Measurements from ENCODE around the gene KLHL20. TPM values are rescaled to one million over a fixed set of nuclear protein-coding genes. Genes with fewer than 3 reads are reported as not detected.
"Not testable (repeated sequence)": the region's sequence is repeated elsewhere in the genome, so short reads cannot be mapped to it uniquely, and the experiment has no call there.

KLHL20 gene
- total RNA-seq, 1 experiment from 2014 or later: 36.7 TPM

GRCh38 chr1:173768206-173768605, 53.4 kb downstream of the KLHL20 start:
- POLR2A ChIA-PET: interaction anchor here (0.8 kb wide), 1 partner anchor 53 kb away, joined by 3 read pairs; the partner anchor contains the start of gene KLHL20
- no peaks in the 10 kb centered on the region for H3K27me3 Mint-ChIP-seq (ENCODE audit: insufficient read depth, unreplicated experiment)
- peaks cover 45% of the 10 kb centered on the region for H3K36me3 Mint-ChIP-seq (ENCODE audit: insufficient read depth, unreplicated experiment)
- intact Hi-C loops (cut with micrococcal nuclease): no loop called here
- H3K4me3 Mint-ChIP-seq (ENCODE audit: unreplicated experiment): no peak overlapping the region
- TF ChIP-seq, protein P1, sequence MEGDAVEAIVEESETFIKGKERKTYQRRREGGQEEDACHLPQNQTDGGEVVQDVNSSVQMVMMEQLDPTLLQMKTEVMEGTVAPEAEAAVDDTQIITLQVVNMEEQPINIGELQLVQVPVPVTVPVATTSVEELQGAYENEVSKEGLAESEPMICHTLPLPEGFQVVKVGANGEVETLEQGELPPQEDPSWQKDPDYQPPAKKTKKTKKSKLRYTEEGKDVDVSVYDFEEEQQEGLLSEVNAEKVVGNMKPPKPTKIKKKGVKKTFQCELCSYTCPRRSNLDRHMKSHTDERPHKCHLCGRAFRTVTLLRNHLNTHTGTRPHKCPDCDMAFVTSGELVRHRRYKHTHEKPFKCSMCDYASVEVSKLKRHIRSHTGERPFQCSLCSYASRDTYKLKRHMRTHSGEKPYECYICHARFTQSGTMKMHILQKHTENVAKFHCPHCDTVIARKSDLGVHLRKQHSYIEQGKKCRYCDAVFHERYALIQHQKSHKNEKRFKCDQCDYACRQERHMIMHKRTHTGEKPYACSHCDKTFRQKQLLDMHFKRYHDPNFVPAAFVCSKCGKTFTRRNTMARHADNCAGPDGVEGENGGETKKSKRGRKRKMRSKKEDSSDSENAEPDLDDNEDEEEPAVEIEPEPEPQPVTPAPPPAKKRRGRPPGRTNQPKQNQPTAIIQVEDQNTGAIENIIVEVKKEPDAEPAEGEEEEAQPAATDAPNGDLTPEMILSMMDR (IDR thresholded peaks at IDR 0.05; ENCODE audit: unreplicated experiment): no peak
- no TSS peak for BruUV-seq (replicated peaks)
- no peaks in the 10 kb centered on the region for H3K9me3 Mint-ChIP-seq (ENCODE audit: unreplicated experiment)
- no peak for DNase-seq (ENCODE audit: unreplicated experiment)
- no peaks in the 10 kb centered on the region for H3K4me1 Mint-ChIP-seq (ENCODE audit: insufficient read depth, unreplicated experiment)
- CTCF ChIA-PET: no interaction called here
- no peak overlapping the region for H3K27ac Mint-ChIP-seq (ENCODE audit: low read depth, unreplicated experiment)

- H3K9me3 Mint-ChIP-seq (ENCODE audit: unreplicated experiment): no peaks in the 10 kb centered on the region
- intact Hi-C loops (cut with micrococcal nuclease): no loop called here
- peaks cover 42% of the 10 kb centered on the region for H3K36me3 Mint-ChIP-seq (ENCODE audit: insufficient read depth, unreplicated experiment)
- DNase-seq (ENCODE audit: unreplicated experiment): no peak
- H3K4me3 Mint-ChIP-seq (ENCODE audit: unreplicated experiment): no peak overlapping the region
- ChIA-PET POLR2A (interaction anchor here (0.7 kb wide), 1 partner anchor 47 kb away, joined by 3 read pairs; no protein-coding TSS in a partner anchor), CTCF (interaction anchor here (0.7 kb wide), 1 partner anchor 22 kb away, joined by 3 read pairs; no protein-coding TSS in a partner anchor)
- H3K27me3 Mint-ChIP-seq (ENCODE audit: insufficient read depth, unreplicated experiment): no peaks in the 10 kb centered on the region
- H3K4me1 Mint-ChIP-seq (ENCODE audit: insufficient read depth, unreplicated experiment): no peaks in the 10 kb centered on the region
- H3K27ac Mint-ChIP-seq (ENCODE audit: low read depth, unreplicated experiment): no peak overlapping the region
- TF ChIP-seq, protein P1 (IDR thresholded peaks at IDR 0.05; ENCODE audit: unreplicated experiment): no peak
- BruUV-seq (replicated peaks): no TSS peak
Measured at GRCh38 chr1:173768827-173769226, 54.0 kb downstream of the KLHL20 start.

DNA sequence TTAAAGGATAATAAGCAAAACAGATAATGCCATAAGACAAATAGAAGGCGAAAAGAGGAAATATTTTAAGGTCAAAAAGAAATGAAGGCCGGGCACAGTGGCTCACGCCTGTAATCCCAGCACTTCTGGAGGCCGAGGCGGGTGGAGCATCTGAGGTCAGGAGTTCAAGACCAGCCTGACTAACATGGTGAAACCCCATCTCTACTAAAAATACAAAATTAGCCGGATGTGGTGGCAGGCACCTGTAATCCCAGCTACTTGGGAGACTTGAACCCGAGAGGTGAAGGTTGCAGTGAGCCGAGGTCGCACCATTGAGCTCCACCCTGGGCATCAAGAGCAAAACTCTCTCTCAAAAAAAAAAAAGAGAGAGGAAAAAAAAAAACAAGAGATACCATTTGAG, 55.5 kb downstream of the KLHL20 start:
- POLR2A ChIA-PET; H3K27me3 Mint-ChIP-seq (ENCODE audit: insufficient read depth, unreplicated experiment); H3K9me3 Mint-ChIP-seq (ENCODE audit: unreplicated experiment); H3K4me1 Mint-ChIP-seq (ENCODE audit: insufficient read depth, unreplicated experiment); H3K4me3 Mint-ChIP-seq (ENCODE audit: unreplicated experiment); H3K27ac Mint-ChIP-seq (ENCODE audit: low read depth, unreplicated experiment); DNase-seq (ENCODE audit: unreplicated experiment); BruUV-seq (replicated peaks); intact Hi-C loops (cut with micrococcal nuclease): not testable (repeated sequence)
- CTCF ChIA-PET: interaction anchor here (0.9 kb wide), 1 partner anchor 10 kb away, joined by 3 read pairs; no protein-coding TSS in a partner anchor
- H3K36me3 Mint-ChIP-seq (ENCODE audit: insufficient read depth, unreplicated experiment): peaks cover 51% of the 10 kb centered on the region

DNA sequence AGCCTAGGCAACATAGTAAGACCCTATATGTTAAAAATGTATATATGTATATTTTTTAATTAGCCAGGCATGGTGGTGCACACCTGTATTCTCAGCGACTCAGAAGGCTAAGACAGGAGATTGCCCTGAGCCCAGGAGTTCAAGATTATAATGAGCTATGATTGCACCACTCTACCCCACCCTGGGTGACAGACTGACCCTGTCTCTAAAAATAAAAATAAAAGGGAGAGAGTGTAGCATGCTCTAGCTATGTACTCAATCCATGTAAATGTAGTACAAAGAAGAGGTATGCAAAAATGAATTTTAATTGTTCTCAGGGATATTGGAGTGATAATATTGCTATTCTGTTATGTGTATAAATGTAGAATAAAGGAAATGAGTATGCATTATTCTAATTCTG, 56.8 kb downstream of the KLHL20 start:
- POLR2A ChIA-PET: interaction anchor here (0.9 to 1.2 kb wide), 3 partner anchors 11 to 343 kb away, joined by 3 to 4 read pairs (median 3); no protein-coding TSS in a partner anchor
- no peak overlapping the region for H3K27ac Mint-ChIP-seq (ENCODE audit: low read depth, unreplicated experiment)
- no peaks in the 10 kb centered on the region for H3K4me1 Mint-ChIP-seq (ENCODE audit: insufficient read depth, unreplicated experiment)
- no peak overlapping the region for H3K4me3 Mint-ChIP-seq (ENCODE audit: unreplicated experiment)
- H3K9me3 Mint-ChIP-seq (ENCODE audit: unreplicated experiment): peaks cover 6% of the 10 kb centered on the region
- TF ChIP-seq, protein P1 (IDR thresholded peaks at IDR 0.05; ENCODE audit: unreplicated experiment): no peak
- no peaks in the 10 kb centered on the region for H3K27me3 Mint-ChIP-seq (ENCODE audit: insufficient read depth, unreplicated experiment)
- DNase-seq (ENCODE audit: unreplicated experiment): no peak
- CTCF ChIA-PET: interaction anchor here (0.5 to 1.2 kb wide), 5 partner anchors 157 to 570 kb away, joined by 3 to 4 read pairs (median 3); no protein-coding TSS in a partner anchor
- H3K36me3 Mint-ChIP-seq (ENCODE audit: insufficient read depth, unreplicated experiment): peaks cover 52% of the 10 kb centered on the region
- no TSS peak for BruUV-seq (replicated peaks)
- intact Hi-C loops (cut with micrococcal nuclease): no loop called here

Measured in MCF 10A (cell line).